ENCODE measurements around the gene MAG. TPM values are rescaled to one million over a fixed set of nuclear protein-coding genes. Genes with fewer than 3 reads are reported as not detected.

MAG gene
- total and polyA plus RNA-seq, 10 of the 15 experiments (the other 5 are each of a cell fraction or from before 2014, with no cell fraction given): 0.03 to 0.82 (median 0.17) TPM; not detected in 2

Small RNA genes lying within 50 kb of the gene (microRNA-seq; reads per million reads assigned to microRNA genes)
- 6.6 reads per million, percentile 35 among the genes with 10 or more reads in this experiment for gene MIR5196

Other genes with a start within 250 kb of the MAG start
Only the 7 nearest of the 18 such genes appear.
- gene FAM187B, start 63.4 kb upstream of the MAG start, total RNA-seq (2014; rRNA removed): not detected in 2 replicates
- not detected in 2 replicates for gene FAM187B, start 63.4 kb upstream of the MAG start, total RNA-seq (2014; rRNA removed; fragmentation: Illumina TruSeq; extraction: Trizol)
- gene FAM187B, start 63.4 kb upstream of the MAG start, total RNA-seq (2021): not detected in 2 replicates
- gene FAM187B, start 63.4 kb upstream of the MAG start, polyA plus RNA-seq (2011; rRNA removed): 0.05 TPM in 1 of 2 replicates, not detected in the other
- gene FAM187B, start 63.4 kb upstream of the MAG start, polyA plus RNA-seq (2014; fragmentation: Illumina TruSeq; extraction: Trizol): not detected in 2 replicates
- gene FAM187B, start 63.4 kb upstream of the MAG start, polyA plus RNA-seq (2014; fragmentation: Nextera tagmentation; extraction: Ambion mirVana): not detected
- gene FAM187B, start 63.4 kb upstream of the MAG start, polyA plus RNA-seq (2014; rRNA removed): not detected in 2 replicates
- gene FAM187B, start 63.4 kb upstream of the MAG start, polyA plus RNA-seq (2016; fragmentation: Nextera tagmentation; extraction: Ambion mirVana): not detected
- 36.9 and 48.1 TPM in 2 replicates for gene LSR, start 43.2 kb upstream of the MAG start, total RNA-seq (2014; rRNA removed)
- gene LSR, start 43.2 kb upstream of the MAG start, total RNA-seq (2014; rRNA removed; fragmentation: Illumina TruSeq; extraction: Trizol): 7.5 and 14.4 TPM in 2 replicates
- gene LSR, start 43.2 kb upstream of the MAG start, total RNA-seq (2021): 44.1 and 48.8 TPM in 2 replicates
- gene LSR, start 43.2 kb upstream of the MAG start, polyA plus RNA-seq (2011; rRNA removed): 6.1 and 24.3 TPM in 2 replicates
- 3.3 and 12.4 TPM in 2 replicates for gene LSR, start 43.2 kb upstream of the MAG start, polyA plus RNA-seq (2014; fragmentation: Illumina TruSeq; extraction: Trizol)
- under 1 TPM; 0.26 to 0.84 TPM for gene LSR, start 43.2 kb upstream of the MAG start, polyA plus RNA-seq (2014; fragmentation: Nextera tagmentation; extraction: Ambion mirVana)
- 28.3 and 37.6 TPM in 2 replicates for gene LSR, start 43.2 kb upstream of the MAG start, polyA plus RNA-seq (2014; rRNA removed)
- gene LSR, start 43.2 kb upstream of the MAG start, polyA plus RNA-seq (2016; fragmentation: Nextera tagmentation; extraction: Ambion mirVana): 10 to 100 TPM; 35.7 to 53.9 TPM
- gene USF2, start 23.2 kb upstream of the MAG start, total RNA-seq (2014; rRNA removed): 80.2 and 94.2 TPM in 2 replicates
- 49.2 and 62.2 TPM in 2 replicates for gene USF2, start 23.2 kb upstream of the MAG start, total RNA-seq (2014; rRNA removed; fragmentation: Illumina TruSeq; extraction: Trizol)
- gene USF2, start 23.2 kb upstream of the MAG start, total RNA-seq (2021): 131 and 143 TPM in 2 replicates
- gene USF2, start 23.2 kb upstream of the MAG start, polyA plus RNA-seq (2011; rRNA removed): 108 and 157 TPM in 2 replicates
- 47.1 and 68.9 TPM in 2 replicates for gene USF2, start 23.2 kb upstream of the MAG start, polyA plus RNA-seq (2014; fragmentation: Illumina TruSeq; extraction: Trizol)
- 1 to 10 TPM in 1 of 2 experiments, under 1 TPM in 1; 0.56 to 2.1 TPM for gene USF2, start 23.2 kb upstream of the MAG start, polyA plus RNA-seq (2014; fragmentation: Nextera tagmentation; extraction: Ambion mirVana)
- gene USF2, start 23.2 kb upstream of the MAG start, polyA plus RNA-seq (2014; rRNA removed): 131 and 157 TPM in 2 replicates
- gene USF2, start 23.2 kb upstream of the MAG start, polyA plus RNA-seq (2016; fragmentation: Nextera tagmentation; extraction: Ambion mirVana): 10 to 100 TPM; 13.4 to 13.6 TPM
- 0.45 TPM in 1 of 2 replicates, not detected in the other for gene HAMP, start 9.6 kb upstream of the MAG start, total RNA-seq (2014; rRNA removed)
- 0.36 TPM in 1 of 2 replicates, not detected in the other for gene HAMP, start 9.6 kb upstream of the MAG start, total RNA-seq (2014; rRNA removed; fragmentation: Illumina TruSeq; extraction: Trizol)
- gene HAMP, start 9.6 kb upstream of the MAG start, total RNA-seq (2021): not detected in 2 replicates
- 0.03 TPM in 1 of 2 replicates, not detected in the other for gene HAMP, start 9.6 kb upstream of the MAG start, polyA plus RNA-seq (2011; rRNA removed)
- 0.10 TPM in 1 of 2 replicates, not detected in the other for gene HAMP, start 9.6 kb upstream of the MAG start, polyA plus RNA-seq (2014; fragmentation: Illumina TruSeq; extraction: Trizol)
- under 1 TPM; 0.58 to 0.71 TPM for gene HAMP, start 9.6 kb upstream of the MAG start, polyA plus RNA-seq (2014; fragmentation: Nextera tagmentation; extraction: Ambion mirVana)
- gene HAMP, start 9.6 kb upstream of the MAG start, polyA plus RNA-seq (2014; rRNA removed): 0.53 TPM in 1 of 2 replicates, not detected in the other
- gene HAMP, start 9.6 kb upstream of the MAG start, polyA plus RNA-seq (2016; fragmentation: Nextera tagmentation; extraction: Ambion mirVana): under 1 TPM; 0.23 to 0.63 TPM
- gene CD22, start 37.0 kb downstream of the MAG start, total RNA-seq (2014; rRNA removed): 238 and 245 TPM in 2 replicates
- gene CD22, start 37.0 kb downstream of the MAG start, total RNA-seq (2014; rRNA removed; fragmentation: Illumina TruSeq; extraction: Trizol): 124 and 140 TPM in 2 replicates
- 261 and 294 TPM in 2 replicates for gene CD22, start 37.0 kb downstream of the MAG start, total RNA-seq (2021)
- 216 and 271 TPM in 2 replicates for gene CD22, start 37.0 kb downstream of the MAG start, polyA plus RNA-seq (2011; rRNA removed)
- gene CD22, start 37.0 kb downstream of the MAG start, polyA plus RNA-seq (2014; fragmentation: Illumina TruSeq; extraction: Trizol): 288 and 344 TPM in 2 replicates
- 10 to 100 TPM; 23.0 to 24.4 TPM for gene CD22, start 37.0 kb downstream of the MAG start, polyA plus RNA-seq (2014; fragmentation: Nextera tagmentation; extraction: Ambion mirVana)
- 316 and 325 TPM in 2 replicates for gene CD22, start 37.0 kb downstream of the MAG start, polyA plus RNA-seq (2014; rRNA removed)
- gene CD22, start 37.0 kb downstream of the MAG start, polyA plus RNA-seq (2016; fragmentation: Nextera tagmentation; extraction: Ambion mirVana): 10 to 100 TPM; 78.2 to 81.0 TPM
- gene FFAR1, start 55.7 kb downstream of the MAG start, total RNA-seq (2014; rRNA removed): 0.27 and 0.28 TPM in 2 replicates
- 0.13 TPM in 1 of 2 replicates, not detected in the other for gene FFAR1, start 55.7 kb downstream of the MAG start, total RNA-seq (2014; rRNA removed; fragmentation: Illumina TruSeq; extraction: Trizol)
- gene FFAR1, start 55.7 kb downstream of the MAG start, total RNA-seq (2021): 0.43 and 0.62 TPM in 2 replicates
- 0.13 and 0.15 TPM in 2 replicates for gene FFAR1, start 55.7 kb downstream of the MAG start, polyA plus RNA-seq (2011; rRNA removed)
- 0.10 TPM in 1 of 2 replicates, not detected in the other for gene FFAR1, start 55.7 kb downstream of the MAG start, polyA plus RNA-seq (2014; fragmentation: Illumina TruSeq; extraction: Trizol)
- under 1 TPM; 0.05 to 0.07 TPM for gene FFAR1, start 55.7 kb downstream of the MAG start, polyA plus RNA-seq (2014; fragmentation: Nextera tagmentation; extraction: Ambion mirVana)
- 0.32 and 0.51 TPM in 2 replicates for gene FFAR1, start 55.7 kb downstream of the MAG start, polyA plus RNA-seq (2014; rRNA removed)
- not detected for gene FFAR1, start 55.7 kb downstream of the MAG start, polyA plus RNA-seq (2016; fragmentation: Nextera tagmentation; extraction: Ambion mirVana)
- not detected in 2 replicates for gene FFAR3, start 66.3 kb downstream of the MAG start, total RNA-seq (2014; rRNA removed)
- gene FFAR3, start 66.3 kb downstream of the MAG start, total RNA-seq (2014; rRNA removed; fragmentation: Illumina TruSeq; extraction: Trizol): not detected in 2 replicates
- gene FFAR3, start 66.3 kb downstream of the MAG start, total RNA-seq (2021): 0.18 TPM in 1 of 2 replicates, not detected in the other
- not detected in 2 replicates for gene FFAR3, start 66.3 kb downstream of the MAG start, polyA plus RNA-seq (2011; rRNA removed)
- gene FFAR3, start 66.3 kb downstream of the MAG start, polyA plus RNA-seq (2014; fragmentation: Illumina TruSeq; extraction: Trizol): 0.15 TPM in 1 of 2 replicates, not detected in the other
- not detected for gene FFAR3, start 66.3 kb downstream of the MAG start, polyA plus RNA-seq (2014; fragmentation: Nextera tagmentation; extraction: Ambion mirVana)
- not detected in 2 replicates for gene FFAR3, start 66.3 kb downstream of the MAG start, polyA plus RNA-seq (2014; rRNA removed)
- not detected for gene FFAR3, start 66.3 kb downstream of the MAG start, polyA plus RNA-seq (2016; fragmentation: Nextera tagmentation; extraction: Ambion mirVana)

Measured in GM12878 (cell line).